Measurements from ENCODE around the gene RHCE.
A peak's percentile ranks its signal among the peaks of the same experiment; 100 is the strongest.
"Not testable (repeated sequence)": the region's sequence is repeated elsewhere in the genome, so short reads cannot be mapped to it uniquely, and the experiment has no call there.

RHCE gene

DNA sequence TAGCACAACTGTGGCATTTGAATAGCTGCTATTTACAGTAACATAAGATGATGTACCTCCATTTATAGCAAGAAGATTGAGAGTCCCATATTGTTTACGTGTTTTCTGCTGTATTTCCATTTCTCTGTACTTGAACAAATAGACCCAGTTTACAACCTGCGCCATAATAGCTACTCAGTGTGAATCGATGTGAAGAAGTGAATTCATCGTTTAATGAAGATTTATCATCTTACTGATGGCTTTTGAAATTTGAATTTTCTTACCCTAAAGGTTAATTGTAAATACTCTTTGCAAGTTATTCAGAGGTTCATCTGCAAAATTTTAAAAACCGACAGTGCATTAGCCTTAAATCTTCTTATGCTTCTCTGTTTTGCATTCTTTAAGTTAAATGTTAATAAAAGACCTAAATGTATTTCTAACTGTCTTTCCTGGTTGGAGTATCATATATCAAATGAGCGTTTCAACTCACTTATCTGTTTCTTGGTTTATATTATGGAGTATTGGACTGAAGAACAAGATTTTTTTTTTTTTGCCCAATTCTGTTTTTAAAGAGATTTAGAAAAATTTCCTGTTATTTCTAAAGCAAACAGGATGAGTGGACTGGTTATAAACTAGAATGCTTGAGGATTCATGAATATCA is 12.2 kb upstream of the RHCE start:
- DNase-seq (ENCODE audit: low read depth), result no peak

DNA sequence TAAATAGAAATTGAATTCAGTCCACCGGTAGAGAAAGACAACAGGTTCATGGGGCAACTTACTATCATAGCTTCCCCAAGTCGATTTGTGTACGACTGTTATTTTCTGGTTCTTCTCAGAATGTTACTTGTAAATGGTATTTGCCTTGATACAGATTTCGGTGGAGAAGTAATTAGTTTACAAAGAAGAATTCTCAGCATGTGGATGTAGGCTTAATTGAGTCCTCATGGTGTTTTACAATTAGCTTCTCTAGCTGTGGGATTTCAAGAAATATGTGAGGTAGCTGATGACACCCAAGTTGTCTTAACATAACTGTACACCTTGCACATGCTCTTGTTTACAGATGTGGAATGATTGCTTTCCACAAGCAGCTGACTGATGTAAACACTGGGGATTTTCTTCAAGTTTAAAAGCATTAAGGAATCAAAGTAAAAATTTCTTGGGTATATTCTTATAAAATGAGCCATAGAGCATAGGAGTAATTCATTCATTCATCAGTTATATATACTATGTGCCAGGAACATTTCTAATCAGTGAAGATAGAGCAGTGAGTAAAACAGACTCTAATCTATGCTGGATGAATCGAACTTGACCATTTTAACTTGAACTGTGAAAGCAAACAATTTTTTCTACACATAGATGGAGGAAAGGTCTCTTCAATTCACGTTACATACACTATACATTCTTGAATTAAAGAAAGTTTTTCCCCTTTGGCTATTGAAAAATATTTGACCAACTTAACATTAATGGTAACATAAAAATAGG is 11.5 kb upstream of the RHCE start:
- DNase-seq (ENCODE audit: low read depth), result no peak

DNA sequence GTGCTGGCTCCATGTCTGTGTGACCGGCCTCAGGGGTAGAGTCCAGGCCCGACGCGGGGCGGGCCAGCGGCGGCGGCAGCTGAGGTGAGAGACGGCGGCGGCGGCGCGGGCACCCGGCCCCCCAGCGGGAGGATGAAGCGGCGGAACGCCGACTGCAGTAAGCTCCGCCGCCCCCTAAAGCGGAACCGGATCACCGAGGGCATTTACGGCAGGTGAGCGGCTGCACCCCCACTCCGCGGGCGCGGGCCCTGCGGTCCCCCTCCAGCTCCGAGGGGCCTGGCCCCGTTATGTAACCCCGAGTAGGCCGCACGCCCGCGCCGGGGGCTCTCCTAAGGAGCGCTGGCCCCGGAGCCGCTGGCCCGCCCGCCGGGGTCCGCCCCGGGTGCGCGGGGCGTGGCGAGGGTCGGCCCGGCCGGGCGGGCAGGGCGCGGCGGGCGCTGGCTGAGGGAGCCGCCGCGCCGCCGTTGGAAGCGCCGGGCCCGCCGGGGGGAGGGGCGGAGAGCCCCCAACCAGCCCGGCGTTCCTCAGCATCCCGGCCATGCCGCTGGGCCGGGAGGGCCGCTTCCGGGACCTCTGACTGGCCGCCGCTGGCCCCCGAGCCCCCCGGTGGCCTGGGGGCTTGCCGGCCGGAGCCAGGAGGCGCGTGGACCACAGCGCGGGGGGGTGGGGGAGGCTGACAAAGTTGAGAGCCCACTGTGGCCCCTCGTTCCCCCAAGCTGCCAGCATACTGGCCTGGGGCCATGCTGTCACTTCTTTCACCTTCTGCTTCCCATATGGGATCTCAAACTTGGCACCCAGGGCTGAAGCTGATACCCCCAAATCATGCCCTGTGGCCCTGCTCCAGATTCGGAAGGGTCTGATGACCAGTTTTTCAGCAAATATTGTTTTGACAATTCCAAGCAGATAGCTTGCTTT is 10.6 kb upstream of the RHCE start:
- DNase-seq (ENCODE audit: low read depth), result no peak

DNA sequence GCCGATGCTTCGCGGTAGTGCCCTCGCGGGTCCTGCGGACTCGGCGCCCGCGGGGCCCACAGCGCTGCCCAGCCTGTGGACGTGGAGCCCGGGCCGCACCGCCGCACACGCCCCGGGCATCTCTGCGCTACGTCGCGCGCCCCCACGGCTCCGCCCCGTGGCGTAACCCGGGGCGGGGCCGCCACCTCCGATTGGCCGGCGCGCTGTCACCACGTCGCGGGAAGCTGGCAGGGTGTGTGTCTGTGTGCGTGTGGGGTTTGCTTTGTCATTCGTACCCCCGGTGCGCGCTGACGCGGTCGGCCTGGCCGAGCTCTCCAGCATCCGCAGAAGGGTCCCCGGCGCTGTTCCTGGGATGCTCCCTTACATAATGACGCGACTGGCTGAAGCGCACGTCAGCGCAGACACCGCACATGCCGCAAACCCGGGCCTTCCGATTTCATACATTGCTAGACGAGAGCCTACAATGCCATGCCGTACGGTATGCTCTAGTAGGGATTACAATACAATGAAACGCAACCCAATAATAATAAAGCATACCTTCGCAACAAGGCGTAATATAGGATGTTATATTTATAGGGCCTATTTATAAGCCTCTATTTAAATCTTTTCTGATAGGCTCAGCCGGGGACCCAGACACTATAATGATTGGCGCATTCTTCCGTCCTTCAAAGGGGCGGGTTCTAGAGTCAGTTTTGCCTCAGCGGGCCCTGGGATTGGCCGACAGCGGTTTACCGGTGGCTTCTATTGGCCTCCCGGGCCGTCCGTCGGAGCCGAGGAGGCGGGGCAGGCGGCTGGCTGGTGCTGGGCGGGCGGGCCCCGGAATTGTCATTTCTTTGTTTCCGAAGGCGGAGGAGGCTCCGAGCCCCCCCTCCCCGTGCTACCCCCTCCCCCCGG is 9.7 kb upstream of the RHCE start, which contains the start of gene MACO1:
MACO1 (plus strand) TSS at position 825 of the 894 bp plus-strand sequence. CDS start 202 bp downstream, outside the sequence.
- DNase-seq (ENCODE audit: low read depth), result peak; percentile 79

DNA sequence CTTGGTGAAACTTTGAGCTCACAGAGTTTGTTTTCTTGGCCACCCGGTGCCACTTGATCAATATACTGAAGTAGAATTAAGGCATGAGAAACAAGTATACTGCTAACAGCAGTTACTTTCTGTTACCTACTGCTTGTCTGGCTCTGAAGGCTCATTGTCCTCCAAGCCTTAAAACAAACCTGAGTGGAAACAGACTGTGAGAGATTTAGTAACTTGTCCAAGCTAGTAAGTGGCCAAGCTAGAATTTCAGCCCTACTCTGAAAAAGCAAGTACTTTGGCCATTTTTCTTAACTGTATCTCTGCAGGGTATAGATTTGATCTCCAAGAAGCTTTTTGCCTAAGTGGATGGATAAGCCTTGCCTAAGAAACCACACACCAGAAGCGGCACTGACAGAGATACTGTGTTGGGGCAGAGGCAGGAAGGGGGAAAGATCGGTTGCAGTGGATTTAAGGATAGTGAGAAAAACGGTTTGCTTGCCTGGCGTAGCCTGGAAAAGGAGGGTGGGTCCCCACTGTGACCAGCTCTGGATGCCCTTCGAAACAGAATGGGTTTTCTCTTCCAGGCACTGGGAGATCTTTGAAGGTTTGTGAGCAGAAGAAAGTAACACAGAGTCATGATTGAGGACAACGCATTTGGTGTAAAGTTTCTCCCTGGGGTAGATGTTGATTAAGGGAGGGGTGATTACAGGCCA is 8.0 kb upstream of the RHCE start:
- DNase-seq (ENCODE audit: low read depth), result no peak

DNA sequence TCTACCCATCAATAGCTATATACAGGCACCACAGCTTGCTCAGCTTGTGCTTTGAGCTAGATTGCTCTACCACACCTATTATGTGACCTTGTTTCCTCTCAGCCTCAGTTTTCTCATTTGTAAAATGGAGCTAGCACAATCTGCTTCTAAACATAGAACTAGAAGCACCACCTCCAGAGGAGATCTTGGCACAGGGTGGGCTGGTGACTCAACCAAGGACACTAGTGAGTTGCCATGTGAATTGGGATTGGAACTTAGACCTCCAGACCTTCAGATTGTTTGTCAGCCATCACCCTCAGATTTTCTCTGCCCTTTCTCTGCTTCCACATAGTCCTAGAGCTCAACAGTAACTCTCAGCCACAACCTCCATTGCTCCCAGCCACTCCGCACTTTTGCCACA is 7.1 kb upstream of the RHCE start:
- DNase-seq (ENCODE audit: low read depth), result no peak

DNA sequence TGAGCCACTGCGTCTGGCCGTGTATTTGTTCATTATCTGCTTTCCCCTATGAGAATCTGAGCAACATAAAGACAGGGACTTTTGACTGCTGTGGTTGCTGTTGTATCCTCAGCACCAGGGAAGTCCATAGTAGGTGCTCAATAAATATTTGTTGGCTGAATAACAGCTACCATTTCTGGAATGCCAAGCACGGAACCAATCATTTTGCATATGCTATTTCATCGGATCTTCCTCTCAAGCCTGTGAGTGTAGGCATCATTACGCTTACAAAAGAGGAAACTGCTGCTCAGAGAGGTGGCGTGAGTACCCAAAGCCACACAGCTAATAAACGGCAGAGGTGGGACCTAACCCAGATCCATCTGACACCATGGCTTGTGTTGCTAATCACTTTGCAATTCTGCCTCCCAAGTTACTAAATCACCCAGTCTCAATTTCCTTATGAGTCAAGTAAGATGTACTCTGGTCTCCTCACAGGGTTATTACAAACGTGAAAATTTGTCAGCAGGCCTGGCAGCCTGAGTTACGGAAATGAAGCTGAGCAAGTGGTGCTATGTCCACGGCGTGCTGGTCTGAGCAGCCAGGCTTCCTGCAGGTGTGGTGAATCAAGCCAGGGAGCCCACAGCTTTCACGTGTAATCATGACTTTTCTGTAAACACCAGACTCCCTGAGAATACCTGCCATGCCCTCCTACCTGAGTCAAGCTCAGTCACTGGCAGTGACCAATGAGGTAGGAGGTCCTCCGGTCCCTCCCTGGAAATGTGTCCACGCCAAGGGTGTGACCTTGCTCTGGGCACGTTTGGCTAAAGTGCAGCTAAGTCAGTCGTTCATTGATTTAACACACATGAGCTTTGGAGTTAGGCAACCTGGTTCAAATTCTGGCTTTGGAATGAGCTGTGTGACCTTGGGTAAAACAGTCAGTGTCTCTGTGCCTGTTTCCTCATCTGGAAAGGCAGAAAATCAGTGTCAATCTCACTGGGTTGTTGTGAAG is 4.8 kb upstream of the RHCE start:
- no peak for DNase-seq (ENCODE audit: low read depth)

DNA sequence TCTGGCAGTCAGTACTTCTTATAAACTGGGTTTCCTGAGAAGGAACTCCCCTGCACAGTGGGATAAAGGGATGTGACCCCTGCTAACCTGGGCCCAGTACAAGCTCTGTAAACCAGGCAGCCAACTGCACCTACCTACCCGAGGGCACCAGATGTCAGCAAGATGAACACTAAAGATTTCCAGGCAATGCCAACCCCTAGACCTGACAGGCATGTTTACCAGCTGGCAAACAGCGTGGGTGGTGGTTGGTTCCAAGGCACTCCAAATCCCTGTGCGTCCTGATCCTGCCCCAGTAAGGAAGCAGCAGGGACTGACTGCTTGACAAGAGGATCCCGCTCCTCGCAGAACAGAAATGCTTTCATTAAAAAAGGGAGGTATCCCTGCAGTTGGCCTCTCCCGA is 2.6 kb upstream of the RHCE start:
- DNase-seq (ENCODE audit: low read depth), result not testable (repeated sequence)

DNA sequence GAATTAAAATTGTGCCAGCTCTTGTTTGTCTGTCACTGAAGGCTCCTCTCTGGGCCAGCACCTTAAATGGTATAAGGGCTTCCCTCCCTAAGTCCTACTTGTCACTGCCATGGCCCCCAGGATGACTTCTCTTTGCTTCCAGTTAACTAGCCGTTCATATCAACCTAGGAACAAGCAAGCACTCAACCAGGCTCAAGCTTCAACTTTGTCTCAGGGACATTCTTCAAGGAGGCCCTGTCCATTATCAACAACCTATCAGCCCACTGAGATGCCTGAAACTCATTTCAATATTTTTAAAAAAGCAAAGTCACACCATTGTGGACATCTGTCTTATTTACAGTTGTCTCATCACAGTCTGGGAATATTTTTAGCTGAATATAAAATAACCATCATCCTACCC is 1.3 kb downstream of the RHCE start:
- not testable (repeated sequence) for DNase-seq (ENCODE audit: low read depth)

DNA sequence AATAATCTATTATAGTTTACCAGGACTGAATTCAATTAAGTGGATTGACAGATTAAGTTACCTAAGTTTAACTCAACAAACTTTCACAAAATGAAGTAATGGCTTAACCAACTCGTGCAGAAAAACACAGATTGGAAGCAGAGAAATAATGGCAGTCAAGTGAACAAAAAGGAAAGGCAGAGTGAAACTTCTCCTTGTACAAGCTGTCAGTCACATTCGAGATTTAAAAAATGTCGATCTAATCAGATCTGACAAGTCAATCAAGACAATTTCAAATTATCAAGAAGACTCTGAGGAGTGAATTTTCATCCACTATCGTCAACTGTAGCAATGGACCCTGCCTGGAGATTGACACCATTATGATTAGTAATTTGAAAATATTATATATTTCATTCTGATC is 3.3 kb downstream of the RHCE start:
- DNase-seq (ENCODE audit: low read depth), result not testable (repeated sequence)

DNA sequence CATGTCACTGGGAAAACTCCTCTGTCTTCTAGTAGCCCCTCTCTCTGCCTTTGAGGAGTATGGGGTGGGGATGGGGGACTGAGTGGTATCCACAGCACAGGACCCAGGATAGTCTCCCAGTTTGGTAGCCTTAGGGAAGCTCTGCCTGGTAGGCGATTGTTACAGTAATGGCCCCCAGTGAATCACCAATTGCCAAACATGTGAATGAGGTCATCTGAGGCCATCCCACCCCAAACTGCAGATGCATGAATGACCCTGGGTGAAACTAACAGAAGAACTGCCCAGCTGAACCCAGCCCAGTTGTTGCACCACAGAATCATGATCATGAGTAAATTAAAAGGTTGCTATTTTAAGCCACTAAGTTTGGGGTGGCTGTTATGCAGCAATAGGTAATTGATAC is 6.0 kb downstream of the RHCE start:
- DNase-seq (ENCODE audit: low read depth), result not testable (repeated sequence)

DNA sequence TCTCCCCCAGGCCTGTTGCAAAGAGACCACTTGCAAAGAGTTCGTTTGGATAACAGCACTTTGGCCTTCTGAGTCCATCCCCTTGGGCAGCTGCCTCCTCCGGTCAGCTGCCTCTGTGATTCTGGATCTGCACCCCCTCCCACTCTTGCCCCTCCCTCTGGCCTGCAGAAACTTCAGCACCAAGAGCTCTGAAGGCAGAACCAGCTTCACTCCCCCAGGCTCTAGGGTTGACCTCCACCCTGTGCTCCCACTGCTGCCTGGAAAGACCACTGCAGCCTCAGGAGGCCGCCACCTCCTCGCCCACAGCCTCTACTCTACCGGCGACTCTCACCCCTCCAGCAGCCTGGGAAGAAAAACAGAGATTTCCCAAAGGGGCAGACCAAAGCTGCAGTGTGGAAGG is 6.5 kb downstream of the RHCE start:
- not testable (repeated sequence) for DNase-seq (ENCODE audit: low read depth)

DNA sequence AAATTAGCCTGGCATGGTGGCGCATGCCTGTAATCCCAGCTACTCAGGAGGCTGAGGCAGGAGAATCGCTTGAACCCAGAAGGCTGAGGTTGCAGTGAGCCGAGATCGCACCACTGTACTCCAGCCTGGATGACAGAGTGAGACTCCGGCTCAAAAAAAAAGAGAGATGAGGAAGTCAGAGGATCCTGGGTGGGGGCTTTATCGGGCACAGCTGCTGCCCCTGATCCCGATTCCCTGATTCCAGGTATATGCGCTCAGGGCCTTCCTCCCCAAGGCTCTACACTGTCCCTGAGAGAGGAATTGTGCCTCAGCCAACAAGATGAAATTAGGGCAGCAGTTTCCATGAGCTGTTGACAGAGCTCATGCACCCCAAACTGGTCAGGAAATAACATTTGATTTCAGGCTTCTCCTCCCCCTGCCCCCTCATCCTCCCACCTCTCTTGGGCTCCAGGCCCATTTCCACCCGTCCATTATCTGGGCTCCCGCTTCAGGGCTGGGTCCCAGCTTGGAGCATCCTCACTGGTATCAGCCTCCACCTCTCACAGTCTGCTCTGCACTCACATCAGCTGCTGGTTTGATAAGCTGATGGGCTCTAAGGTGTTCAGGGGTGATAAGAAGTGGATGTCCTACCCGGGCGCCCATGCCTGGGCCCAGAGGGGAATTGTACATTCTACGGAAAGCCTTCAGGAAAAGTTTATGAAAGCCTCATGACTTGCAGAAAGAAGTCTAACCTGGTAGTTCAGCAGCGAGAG is 7.6 kb downstream of the RHCE start:
- DNase-seq (ENCODE audit: low read depth), result not testable (repeated sequence)

DNA sequence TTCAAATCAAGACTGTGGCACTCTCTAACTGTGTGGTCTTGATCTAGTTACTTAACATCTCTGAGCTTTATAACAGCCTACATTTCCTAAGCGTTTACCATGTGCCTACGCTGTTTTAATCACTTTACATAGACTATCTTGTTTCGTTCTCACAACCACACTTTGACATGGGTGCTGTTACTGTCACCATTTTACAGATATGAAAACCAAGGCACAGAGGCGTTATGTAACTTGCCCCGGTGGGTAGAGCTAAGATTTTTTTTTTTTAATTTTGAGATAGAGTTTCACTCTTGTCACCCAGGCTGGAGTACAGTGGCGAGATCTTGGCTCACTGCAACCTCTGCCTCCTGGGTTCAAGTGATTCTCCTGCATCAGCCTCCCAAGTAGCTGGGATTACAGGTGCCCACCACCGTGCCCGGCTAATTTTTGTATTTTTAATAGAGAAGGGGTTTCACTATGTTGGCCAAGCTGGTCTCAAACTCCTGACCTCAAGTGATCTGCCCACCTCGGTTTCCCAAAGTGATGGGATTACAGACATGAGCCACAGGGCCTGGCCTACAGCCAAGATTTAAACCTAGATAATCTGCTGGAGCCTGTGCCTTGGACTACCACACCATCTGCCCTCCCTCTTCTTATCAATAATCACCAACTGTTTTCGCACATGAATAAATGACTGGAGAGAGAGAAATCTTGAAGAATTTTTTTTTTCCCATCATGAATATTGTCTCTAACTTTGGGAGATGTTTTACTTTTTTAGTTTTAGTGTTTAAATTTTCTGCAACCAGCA is 10.8 kb downstream of the RHCE start:
- not testable (repeated sequence) for DNase-seq (ENCODE audit: low read depth)

DNA sequence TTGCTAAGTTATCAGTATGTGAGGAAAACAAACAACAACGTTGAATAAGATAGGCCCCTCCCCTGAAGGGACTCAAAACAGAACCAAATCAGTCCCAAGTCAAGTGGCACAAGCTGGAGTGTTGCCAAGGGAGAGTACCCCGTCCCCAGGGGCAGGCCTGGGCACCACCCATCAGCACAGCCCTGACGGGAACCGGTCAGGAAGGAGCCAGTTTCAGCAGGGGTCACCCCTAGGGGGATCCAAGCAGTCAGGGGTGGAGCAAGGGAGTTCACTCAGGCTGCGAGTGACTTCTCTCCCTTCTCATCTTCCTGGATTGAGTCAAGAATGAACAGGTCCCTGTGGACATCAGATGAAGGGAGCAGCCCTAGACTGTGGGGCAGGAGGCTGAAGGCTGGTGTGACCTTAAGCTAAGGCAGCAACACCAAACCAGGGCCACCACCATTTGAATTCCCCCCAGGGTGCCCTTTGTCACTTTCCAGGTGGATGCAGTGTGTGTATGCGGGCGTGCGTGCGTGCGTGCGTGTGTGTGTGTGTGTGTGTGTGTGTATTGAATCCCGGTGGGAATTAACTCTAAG is 14.8 kb downstream of the RHCE start:
- not testable (repeated sequence) for DNase-seq (ENCODE audit: low read depth)

DNA sequence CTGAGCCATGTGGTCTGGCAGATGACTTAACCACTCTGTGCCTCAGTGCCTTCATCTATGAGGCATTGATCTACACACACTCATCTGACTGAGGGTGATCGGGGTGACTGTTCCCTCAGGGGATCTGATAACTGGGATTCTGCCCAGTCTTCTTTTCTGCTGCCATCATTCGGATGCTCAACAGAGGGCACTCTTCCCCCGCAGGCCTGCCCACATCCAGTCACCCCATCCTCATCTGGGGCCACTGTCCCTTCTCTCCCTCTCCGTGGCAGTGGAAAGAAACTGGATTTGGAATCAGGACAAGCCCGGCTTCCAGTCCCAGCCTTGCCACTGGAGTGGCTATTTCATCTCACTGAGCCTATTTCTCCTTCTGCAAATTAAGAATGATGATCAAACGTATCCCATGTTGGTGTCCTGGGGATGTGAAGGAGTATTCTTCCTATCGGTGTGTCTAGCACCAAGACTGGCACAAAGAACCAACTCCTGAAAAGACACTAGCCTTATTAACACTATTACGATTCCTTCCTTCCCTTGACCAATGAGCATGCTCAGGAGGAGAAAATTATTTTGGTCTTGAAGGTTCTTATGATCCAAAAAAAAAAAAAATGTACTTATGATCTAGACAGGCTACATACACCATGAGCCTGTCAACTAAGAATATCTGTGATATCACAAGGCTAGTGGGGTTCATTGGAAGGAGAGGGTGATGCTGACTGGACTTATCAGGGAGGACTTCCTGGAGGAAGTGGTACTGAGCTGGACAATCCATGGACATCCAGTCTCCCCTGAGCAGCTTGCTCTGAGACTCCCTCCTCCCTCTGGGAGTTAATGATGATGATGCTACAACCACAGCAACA is 17.4 kb downstream of the RHCE start:
- DNase-seq (ENCODE audit: low read depth), result not testable (repeated sequence)

DNA sequence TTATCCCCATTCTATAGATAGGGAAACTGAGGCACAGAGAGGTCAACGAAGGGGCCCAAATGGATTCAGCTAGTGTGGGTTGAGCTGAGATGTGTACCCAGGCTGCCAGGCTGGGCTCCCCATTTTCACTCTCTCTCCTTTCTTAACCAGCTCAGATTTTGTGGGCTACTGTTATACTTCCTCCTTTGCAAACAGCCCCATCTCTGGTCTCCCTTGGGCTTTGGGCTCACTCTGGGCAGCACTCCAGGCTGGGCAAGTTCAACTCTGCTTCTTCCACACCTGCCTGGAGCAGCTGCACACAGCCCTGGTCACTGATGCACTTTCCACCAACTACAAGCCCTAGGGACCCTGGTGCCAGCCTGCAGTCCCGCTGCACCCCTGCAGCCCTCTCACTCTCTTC is 22.5 kb downstream of the RHCE start:
- not testable (repeated sequence) for DNase-seq (ENCODE audit: low read depth)

All from GM04503 (cell line).